ENCODE measurements around the gene HOXB1.
A peak's percentile ranks its signal among the peaks of the same experiment; 100 is the strongest.

Gene HOXB1

DNA sequence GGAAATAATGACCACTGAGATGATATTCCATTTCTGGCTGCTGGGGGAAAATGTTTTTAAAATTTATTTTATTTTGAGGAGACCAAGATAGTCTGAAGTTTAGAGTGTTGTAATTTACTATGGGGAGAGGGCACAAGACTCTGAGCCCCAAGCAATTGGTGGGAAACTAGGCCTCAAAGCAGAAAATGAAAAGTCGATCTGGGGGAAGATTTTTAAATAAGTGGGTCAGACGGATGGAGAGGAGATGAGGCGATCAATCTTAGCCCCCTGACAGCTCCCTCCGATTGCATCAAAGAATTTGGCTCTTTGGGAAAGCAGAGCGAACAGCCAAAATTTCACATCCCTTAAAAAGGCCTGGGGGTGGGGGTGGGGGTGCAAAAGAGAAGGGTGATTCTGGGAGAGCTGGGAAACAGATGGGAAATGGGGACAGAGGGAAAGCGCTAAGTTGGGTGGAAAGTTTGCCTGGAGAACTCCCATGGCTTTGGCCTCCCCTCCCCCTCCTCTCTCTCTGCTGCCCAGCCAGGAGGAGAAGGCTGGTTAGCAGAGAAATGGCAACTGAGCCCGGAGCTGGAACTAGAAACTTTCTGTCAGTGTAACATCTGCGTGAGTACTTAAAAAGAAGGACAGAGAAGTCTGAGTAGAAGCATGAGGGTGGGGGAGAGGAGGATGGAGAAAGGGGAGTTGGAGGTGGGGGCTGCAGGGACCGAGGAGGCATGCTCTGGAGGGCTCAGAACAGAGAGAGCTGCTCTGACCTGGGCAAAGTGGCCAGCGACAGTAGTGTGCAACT is 15.5 kb upstream of the HOXB1 start:
- Mint-ChIP-seq H3K36me3 (ENCODE audit: low read depth) (peaks cover 31% of the 10 kb centered on the region), H3K9me3 (no peaks in the 10 kb centered on the region), H3K27ac (peak overlapping the region; percentile 99 to 100 (median 99)), H3K4me1 (peaks cover 66% of the 10 kb centered on the region), H3K4me3 (peak overlapping the region; percentile 92 to 97 (median 95)), H3K27me3 (ENCODE audit: low read depth) (no peaks in the 10 kb centered on the region)
- TF ChIP-seq CTCF (IDR thresholded peaks at IDR 0.05; ENCODE audit: unreplicated experiment in 3 of 3) = no peak

- no peaks in the 10 kb centered on the region for H3K9me3 Mint-ChIP-seq
- peak overlapping the region; percentile 99 to 100 (median 99) for H3K27ac Mint-ChIP-seq
- H3K4me1 Mint-ChIP-seq = peaks cover 72% of the 10 kb centered on the region
- no peaks in the 10 kb centered on the region for H3K27me3 Mint-ChIP-seq (ENCODE audit: low read depth)
- H3K4me3 Mint-ChIP-seq = peak overlapping the region; percentile 92 to 97 (median 95)
- peaks cover 31% of the 10 kb centered on the region for H3K36me3 Mint-ChIP-seq (ENCODE audit: low read depth)
- no peak for TF ChIP-seq CTCF (IDR thresholded peaks at IDR 0.05; ENCODE audit: unreplicated experiment in 3 of 3)
Measured at GRCh38 chr17:48545539-48545938, 14.7 kb upstream of the HOXB1 start.

DNA sequence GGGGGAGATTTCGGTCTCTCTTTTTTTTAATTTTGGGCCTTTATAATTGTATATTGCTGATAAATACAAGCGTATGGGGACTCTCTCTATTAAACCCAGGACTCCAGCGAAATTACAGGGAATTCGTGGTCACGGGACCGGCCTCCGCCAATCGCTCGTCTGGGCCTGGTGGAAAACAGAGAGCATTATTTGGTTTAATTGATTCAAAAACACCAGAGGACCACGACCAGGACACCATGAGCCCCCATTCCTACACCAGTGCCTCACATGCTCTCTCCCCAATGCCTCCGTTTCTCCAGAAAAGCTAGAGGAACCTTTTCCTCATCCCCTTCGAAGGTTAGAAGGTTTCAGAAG is 14.2 kb upstream of the HOXB1 start, which contains the start of gene HOXB2:
HOXB2 (minus strand) TSS at position 88 of the 354 bp plus-strand sequence. CDS start 198 bp downstream, outside the sequence.
- peaks cover 75% of the 10 kb centered on the region for H3K4me1 Mint-ChIP-seq
- peak within 1 kb of the TSS; percentile 99 to 100 (median 99) for H3K27ac Mint-ChIP-seq
- H3K9me3 Mint-ChIP-seq = no peaks in the 10 kb centered on the region
- no peaks in the 10 kb centered on the region for H3K27me3 Mint-ChIP-seq (ENCODE audit: low read depth)
- H3K36me3 Mint-ChIP-seq (ENCODE audit: low read depth) = peaks cover 27% of the 10 kb centered on the region
- TF ChIP-seq CTCF (IDR thresholded peaks at IDR 0.05; ENCODE audit: unreplicated experiment in 3 of 3) = no peak
- peak within 1 kb of the TSS; percentile 92 to 97 (median 95) for H3K4me3 Mint-ChIP-seq

GRCh38 chr17:48544349-48545021 is 13.7 kb upstream of the HOXB1 start:
- Mint-ChIP-seq H3K9me3 (no peaks in the 10 kb centered on the region), H3K4me3 (peak overlapping the region; percentile 92 to 97 (median 95)), H3K4me1 (peaks cover 75% of the 10 kb centered on the region), H3K27ac (peak overlapping the region; percentile 99 to 100 (median 99)), H3K27me3 (ENCODE audit: low read depth) (no peaks in the 10 kb centered on the region), H3K36me3 (ENCODE audit: low read depth) (peaks cover 22% of the 10 kb centered on the region)
- no peak for TF ChIP-seq CTCF (IDR thresholded peaks at IDR 0.05; ENCODE audit: unreplicated experiment in 3 of 3)

- Mint-ChIP-seq H3K9me3 (no peaks in the 10 kb centered on the region), H3K4me3 (peak overlapping the region; percentile 92 to 97 (median 95)), H3K27ac (peak overlapping the region; percentile 99 to 100 (median 99)), H3K27me3 (ENCODE audit: low read depth) (no peaks in the 10 kb centered on the region), H3K4me1 (peaks cover 73% of the 10 kb centered on the region), H3K36me3 (ENCODE audit: low read depth) (peaks cover 18% of the 10 kb centered on the region)
- TF ChIP-seq CTCF (IDR thresholded peaks at IDR 0.05; ENCODE audit: unreplicated experiment in 3 of 3) = no peak
Measured at GRCh38 chr17:48543854-48544348, 13.1 kb upstream of the HOXB1 start.
